Kidney epithelial cell (primary cell): ENCODE data around the gene ULBP1. TPM values are rescaled to one million over a fixed set of nuclear protein-coding genes. Genes with fewer than 3 reads are reported as not detected.

ENCODE experiments used
- DNase-seq: peaks from one replicate; pipeline ENCODE4 v3.0.0-alpha.2; 2010; ENCODE audit warnings: low read depth
- H3K27me3 ChIP-seq: 2 replicates; pipeline ENCODE4 v1.6.0; 2011; ENCODE audit warnings: low read length; ENCODE audit not compliant: control insufficient read depth, insufficient read depth
- H3K36me3 ChIP-seq: 2 replicates; pipeline ENCODE4 v1.5.1; 2011; ENCODE audit warnings: low read length; ENCODE audit not compliant: control insufficient read depth, insufficient read depth
- H3K4me3 ChIP-seq: 2 replicates; pipeline ENCODE4 v1.5.1; 2011; ENCODE audit warnings: low read depth, mild to moderate bottlenecking, control low read depth, low read length
- total RNA-seq: library from RNA; depleted of rRNA; stranded (reverse); fragments of >200 nt; gene quantifications from 2 replicates; pipeline ENCODE4 v1.2.3, GENCODE V29; 2015
- TF ChIP-seq, protein P1 (sequence below): IDR thresholded peaks from 2 replicates; pipeline ENCODE4 v1.5.1; 2011; ENCODE audit warnings: mild to moderate bottlenecking, moderate library complexity, low read length, control low read depth, inconsistent platforms; ENCODE audit not compliant: insufficient read depth, poor library complexity, severe bottlenecking

Gene ULBP1
- total RNA-seq, 1 donor from 2014 or later: 6.0 TPM

DNA sequence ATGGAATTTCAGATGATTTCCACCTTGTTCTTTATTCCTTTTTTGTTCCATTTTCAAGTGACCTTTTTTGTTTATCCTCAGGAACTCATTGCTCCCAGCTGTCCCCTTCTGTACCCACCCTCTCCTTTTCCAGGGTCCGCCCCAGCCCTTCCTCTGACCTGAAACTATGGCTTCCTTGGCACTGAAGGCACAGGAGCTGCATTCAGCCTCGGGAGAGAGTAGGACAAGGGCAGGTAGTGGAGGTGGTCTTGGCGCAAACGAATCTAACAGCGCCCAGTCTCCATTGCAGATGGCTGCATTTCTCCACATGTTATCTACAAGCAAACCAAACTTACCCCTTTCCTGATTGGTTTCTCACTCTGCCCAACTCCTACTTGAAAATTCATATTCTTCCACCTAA, 30.7 kb upstream of the ULBP1 start:
- Histone ChIP-seq H3K27me3 (peaks cover 37% of the 10 kb centered on the region), H3K36me3 (no peaks in the 10 kb centered on the region), H3K4me3 (no peak overlapping the region)
- TF ChIP-seq, protein P1, sequence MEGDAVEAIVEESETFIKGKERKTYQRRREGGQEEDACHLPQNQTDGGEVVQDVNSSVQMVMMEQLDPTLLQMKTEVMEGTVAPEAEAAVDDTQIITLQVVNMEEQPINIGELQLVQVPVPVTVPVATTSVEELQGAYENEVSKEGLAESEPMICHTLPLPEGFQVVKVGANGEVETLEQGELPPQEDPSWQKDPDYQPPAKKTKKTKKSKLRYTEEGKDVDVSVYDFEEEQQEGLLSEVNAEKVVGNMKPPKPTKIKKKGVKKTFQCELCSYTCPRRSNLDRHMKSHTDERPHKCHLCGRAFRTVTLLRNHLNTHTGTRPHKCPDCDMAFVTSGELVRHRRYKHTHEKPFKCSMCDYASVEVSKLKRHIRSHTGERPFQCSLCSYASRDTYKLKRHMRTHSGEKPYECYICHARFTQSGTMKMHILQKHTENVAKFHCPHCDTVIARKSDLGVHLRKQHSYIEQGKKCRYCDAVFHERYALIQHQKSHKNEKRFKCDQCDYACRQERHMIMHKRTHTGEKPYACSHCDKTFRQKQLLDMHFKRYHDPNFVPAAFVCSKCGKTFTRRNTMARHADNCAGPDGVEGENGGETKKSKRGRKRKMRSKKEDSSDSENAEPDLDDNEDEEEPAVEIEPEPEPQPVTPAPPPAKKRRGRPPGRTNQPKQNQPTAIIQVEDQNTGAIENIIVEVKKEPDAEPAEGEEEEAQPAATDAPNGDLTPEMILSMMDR: no peak
- no peak for DNase-seq

DNA sequence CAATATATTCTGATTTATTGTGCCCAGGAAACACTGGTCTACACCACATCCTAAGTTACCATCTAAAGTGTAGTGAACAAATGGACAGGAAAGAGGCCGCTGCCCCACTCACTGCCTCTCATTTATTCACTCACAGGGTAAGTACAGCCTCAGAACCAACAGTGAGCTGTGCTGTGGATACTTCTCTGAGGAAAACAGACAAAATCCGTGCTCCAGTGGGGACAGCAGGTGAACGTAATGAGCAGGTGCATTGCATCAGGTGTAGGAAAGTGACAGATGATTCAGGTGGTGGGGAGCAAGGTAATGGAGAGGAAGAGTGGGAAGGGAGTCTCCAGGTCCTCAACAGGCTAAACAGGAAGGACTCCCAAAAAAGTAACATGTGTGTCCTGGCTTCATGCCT, 30.3 kb upstream of the ULBP1 start:
- H3K4me3 ChIP-seq: no peak overlapping the region
- H3K36me3 ChIP-seq: no peaks in the 10 kb centered on the region
- TF ChIP-seq, protein P1: no peak
- DNase-seq: no peak
- H3K27me3 ChIP-seq: peaks cover 41% of the 10 kb centered on the region

DNA sequence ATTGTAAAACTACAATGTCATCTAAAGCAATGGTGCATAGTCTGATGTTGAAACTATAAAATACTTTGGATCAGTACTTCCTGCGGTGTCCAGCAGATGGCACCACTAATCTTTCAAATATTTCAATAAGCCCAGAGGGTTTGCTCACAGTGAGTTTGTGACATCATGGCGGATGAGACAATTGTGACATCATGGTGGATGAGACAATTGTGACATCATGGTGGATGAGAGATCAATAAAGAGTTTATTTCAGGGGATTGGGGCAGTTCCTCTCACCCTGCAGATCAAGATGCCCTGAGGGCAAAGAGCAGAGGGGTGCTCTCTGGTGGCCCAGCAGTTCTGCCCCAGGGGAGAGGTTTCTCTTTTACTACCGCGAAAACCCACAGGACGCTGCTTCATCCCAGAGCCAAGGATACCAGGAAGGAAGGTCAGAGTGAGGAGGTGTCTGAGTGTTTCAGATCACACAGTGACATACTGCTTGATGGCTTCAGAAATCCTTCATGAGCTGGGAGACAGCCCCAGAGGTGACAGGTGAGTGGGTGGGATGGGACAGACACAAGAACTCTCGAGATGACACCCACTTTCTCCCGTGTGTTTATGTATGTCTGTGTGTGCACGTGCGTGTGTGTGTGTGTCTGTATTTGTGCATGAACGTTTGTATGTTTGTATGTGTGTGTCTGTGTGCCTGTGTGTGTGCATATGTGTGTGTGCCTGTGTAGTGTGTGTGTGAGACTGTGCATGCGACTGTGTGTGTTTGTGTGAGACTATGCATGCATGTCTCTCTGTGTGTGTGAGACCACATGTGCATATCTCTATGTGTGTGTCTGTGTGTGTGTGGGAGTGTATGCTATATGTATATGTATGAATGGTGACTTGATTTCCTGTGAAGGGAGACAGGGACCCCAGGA, 29.2 kb upstream of the ULBP1 start:
- peak; percentile 23 for DNase-seq
- Histone ChIP-seq H3K27me3 (peaks cover 45% of the 10 kb centered on the region), H3K4me3 (no peak overlapping the region), H3K36me3 (no peaks in the 10 kb centered on the region)
- TF ChIP-seq, protein P1: peak; percentile 60

DNA sequence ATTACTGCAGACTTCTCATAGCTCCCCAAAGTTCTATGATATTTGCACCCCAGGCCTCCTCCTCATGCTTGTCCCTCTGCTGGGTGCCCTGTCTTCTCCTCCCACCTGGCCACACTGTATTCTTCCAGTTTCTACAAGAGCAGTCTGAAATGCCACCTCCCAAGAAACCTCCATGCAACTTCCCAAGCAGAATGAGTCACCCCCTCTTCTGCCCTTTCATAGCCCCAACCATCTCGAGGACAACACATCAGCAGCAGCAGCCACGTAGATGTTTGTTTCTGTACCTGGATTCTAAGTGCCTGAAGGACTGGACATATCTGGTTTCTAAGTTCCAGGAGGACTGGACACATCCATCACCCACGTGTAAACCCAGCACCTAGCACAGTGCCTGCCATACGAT, 28.5 kb upstream of the ULBP1 start:
- no peak for DNase-seq
- Histone ChIP-seq H3K4me3 (no peak overlapping the region), H3K36me3 (no peaks in the 10 kb centered on the region), H3K27me3 (peaks cover 50% of the 10 kb centered on the region)
- TF ChIP-seq, protein P1: no peak

DNA sequence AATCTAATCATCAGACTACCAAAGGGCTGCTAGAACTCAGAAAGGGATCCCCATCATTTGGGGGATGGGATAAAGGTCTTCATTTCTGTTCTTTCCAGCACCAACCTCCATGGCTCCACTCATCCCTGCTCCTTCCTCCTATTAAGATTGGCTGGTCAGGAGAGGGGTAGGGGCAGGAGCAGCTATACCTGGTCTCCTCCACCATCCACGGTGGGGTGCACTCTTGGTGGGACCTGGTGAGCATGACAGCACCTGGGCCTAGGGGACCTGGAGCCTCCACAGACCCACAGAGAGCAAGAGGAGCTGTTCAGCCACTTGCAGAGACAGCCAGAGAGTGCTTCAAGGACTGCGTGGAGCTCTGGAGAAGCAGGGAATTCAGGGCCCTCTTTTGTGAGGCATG, 28.1 kb upstream of the ULBP1 start:
- no peaks in the 10 kb centered on the region for H3K36me3 ChIP-seq
- peaks cover 54% of the 10 kb centered on the region for H3K27me3 ChIP-seq
- H3K4me3 ChIP-seq: no peak overlapping the region
- DNase-seq: no peak
- TF ChIP-seq, protein P1: no peak
